Fibroblast of mammary gland (primary cell): ENCODE results near the gene MROH8.

ENCODE experiments used
- DNase-seq: peaks from one replicate; pipeline ENCODE4 v3.0.0-alpha.2; 2010; ENCODE audit warnings: low read depth
- H3K4me3 ChIP-seq: 2 replicates; pipeline ENCODE4 v1.5.1; 2011; ENCODE audit warnings: low read depth, mild to moderate bottlenecking, low read length, moderate library complexity; ENCODE audit not compliant: control insufficient read depth
- TF ChIP-seq, protein P1 (sequence below): conservative IDR thresholded peaks from 2 replicates; pipeline ENCODE4 v1.5.1; 2011; ENCODE audit warnings: low read depth, low read length, inconsistent platforms; ENCODE audit not compliant: control insufficient read depth, insufficient read depth

The MROH8 gene

DNA sequence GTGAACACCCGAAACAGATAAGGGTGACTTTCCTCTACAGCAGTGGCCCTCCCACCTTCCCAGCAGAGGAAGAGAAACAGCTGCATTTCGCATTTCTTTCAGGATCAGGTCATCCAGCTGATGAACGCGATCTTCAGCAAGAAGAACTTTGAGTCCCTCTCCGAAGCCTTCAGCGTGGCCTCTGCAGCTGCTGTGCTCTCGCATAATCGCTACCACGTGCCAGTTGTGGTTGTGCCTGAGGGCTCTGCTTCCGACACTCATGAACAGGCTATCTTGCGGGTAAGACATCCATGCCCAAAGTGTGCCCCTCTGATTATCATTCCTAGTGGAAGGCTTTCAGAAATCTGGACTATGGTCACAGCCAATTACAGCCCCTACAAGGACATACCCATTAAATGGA, 27.8 kb upstream of the MROH8 start:
- TF ChIP-seq, protein P1, sequence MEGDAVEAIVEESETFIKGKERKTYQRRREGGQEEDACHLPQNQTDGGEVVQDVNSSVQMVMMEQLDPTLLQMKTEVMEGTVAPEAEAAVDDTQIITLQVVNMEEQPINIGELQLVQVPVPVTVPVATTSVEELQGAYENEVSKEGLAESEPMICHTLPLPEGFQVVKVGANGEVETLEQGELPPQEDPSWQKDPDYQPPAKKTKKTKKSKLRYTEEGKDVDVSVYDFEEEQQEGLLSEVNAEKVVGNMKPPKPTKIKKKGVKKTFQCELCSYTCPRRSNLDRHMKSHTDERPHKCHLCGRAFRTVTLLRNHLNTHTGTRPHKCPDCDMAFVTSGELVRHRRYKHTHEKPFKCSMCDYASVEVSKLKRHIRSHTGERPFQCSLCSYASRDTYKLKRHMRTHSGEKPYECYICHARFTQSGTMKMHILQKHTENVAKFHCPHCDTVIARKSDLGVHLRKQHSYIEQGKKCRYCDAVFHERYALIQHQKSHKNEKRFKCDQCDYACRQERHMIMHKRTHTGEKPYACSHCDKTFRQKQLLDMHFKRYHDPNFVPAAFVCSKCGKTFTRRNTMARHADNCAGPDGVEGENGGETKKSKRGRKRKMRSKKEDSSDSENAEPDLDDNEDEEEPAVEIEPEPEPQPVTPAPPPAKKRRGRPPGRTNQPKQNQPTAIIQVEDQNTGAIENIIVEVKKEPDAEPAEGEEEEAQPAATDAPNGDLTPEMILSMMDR = no peak
- H3K4me3 ChIP-seq = no peak overlapping the region
- no peak for DNase-seq

DNA sequence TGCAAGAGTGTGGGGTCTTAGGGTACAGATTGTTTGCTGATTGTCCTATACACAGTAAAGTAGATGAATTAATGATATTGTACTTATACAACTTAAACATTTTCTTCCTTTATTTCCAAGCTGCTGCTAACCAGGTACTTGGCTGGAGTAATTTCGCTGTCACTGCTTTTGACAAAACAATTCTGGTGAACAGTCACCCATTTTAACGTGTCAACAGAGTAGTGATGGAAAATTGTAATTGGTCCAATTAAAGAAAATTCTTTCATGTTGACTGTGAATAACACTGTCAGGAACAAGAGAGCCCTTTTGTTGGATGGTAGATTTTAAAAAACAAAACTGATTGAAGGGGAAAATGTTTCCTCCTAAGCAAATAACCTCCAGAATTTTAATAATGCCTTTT, 26.4 kb upstream of the MROH8 start:
- DNase-seq = no peak
- H3K4me3 ChIP-seq = no peak overlapping the region
- TF ChIP-seq, protein P1 = no peak

DNA sequence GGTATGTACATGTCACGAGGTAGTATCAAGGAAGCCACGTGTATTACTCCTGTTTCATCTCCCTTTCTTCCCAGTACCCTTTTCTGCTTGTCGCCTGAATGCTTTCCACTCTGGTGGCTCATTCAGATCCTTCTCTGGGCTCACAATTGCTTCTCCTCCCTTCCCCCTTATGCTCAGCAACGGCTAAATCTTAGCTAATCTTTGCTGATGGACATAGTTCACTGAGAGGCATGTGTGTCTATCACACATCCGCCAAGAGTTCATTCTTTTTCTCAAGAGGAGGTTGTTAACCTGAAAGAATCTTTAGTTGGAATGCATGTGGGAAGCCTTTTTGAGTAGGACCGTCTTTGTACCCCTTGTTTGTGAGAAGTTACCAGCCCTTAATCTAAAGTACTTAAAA, 25.8 kb upstream of the MROH8 start:
- TF ChIP-seq, protein P1 = no peak
- DNase-seq = no peak
- H3K4me3 ChIP-seq = no peak overlapping the region

DNA sequence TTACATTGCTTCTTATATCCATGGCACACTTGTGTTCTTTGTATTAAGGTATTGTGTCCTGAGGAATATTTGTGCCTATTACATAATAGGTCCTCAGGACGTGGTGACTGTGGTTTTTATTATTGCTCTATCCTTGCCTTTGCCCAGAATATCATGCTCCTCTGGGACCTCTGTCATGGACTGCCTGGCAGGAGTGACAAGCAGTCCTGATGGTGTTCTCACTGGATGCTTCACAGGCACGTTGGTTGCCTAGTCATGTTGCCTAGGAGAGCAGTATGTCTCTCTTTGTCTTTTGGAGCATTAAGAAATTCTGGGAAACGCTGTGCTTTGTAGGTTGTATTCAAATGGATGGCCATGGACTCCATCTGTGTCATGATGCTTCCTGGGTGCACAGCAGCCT, 24.7 kb upstream of the MROH8 start:
- DNase-seq = no peak
- TF ChIP-seq, protein P1 = no peak
- H3K4me3 ChIP-seq = no peak overlapping the region

DNA sequence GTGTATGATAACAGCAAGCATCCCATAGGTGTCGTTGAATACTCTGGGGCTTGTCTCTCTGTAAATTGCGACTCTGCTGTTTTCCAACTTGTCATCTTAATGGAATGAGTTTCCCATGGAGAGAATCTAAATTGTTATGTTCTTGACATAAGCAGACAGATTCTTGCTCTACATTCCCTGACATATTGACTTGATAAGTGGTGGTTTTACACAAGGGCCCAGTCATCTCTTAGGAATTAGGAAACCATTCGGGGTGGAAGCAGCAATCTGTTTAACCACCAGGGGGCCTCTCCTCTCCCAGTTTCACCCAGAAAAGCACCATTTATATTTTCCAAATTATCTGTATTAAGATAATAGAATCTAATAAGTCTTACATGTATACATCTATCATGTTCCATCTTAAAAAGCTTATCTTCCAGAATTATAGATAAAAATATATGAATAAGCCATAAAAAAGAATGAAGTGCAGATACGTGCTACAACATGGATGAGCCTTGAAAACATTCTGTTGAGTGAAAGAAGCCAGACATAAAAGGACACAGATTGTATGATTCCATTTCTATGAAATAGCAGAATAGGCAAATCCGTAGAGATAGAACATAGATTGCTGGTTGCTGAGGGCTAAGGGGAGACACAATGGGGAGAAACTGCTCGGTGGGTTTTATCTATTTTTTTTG, 23.1 kb upstream of the MROH8 start:
- peak; percentile 96 for DNase-seq
- TF ChIP-seq, protein P1 = peak; percentile 86
- H3K4me3 ChIP-seq = no peak overlapping the region

DNA sequence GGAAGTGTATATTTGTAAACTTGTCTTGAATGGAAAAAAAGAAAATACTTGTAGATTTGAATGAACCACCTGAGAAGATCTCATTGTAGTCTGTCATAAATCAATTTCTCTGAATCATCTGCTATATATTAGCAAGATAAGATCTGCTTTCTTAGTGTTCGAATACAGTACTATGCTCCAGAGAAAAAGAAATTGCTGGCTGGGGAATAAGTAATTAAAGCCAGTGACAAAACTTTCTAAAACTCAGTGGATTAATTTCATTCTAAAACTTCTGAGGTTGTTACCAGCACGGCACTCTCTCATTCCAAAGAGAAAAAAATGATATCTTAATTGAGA, 22.4 kb upstream of the MROH8 start:
- H3K4me3 ChIP-seq = no peak overlapping the region
- TF ChIP-seq, protein P1 = no peak
- DNase-seq = no peak
